Left hindlimb (tissue), 1 donor: ENCODE data around the gene MRNIP.

ENCODE experiments used
- DNase-seq: peaks from one replicate; pipeline ENCODE4 v3.0.0-alpha.2; 2018

The MRNIP gene

DNA sequence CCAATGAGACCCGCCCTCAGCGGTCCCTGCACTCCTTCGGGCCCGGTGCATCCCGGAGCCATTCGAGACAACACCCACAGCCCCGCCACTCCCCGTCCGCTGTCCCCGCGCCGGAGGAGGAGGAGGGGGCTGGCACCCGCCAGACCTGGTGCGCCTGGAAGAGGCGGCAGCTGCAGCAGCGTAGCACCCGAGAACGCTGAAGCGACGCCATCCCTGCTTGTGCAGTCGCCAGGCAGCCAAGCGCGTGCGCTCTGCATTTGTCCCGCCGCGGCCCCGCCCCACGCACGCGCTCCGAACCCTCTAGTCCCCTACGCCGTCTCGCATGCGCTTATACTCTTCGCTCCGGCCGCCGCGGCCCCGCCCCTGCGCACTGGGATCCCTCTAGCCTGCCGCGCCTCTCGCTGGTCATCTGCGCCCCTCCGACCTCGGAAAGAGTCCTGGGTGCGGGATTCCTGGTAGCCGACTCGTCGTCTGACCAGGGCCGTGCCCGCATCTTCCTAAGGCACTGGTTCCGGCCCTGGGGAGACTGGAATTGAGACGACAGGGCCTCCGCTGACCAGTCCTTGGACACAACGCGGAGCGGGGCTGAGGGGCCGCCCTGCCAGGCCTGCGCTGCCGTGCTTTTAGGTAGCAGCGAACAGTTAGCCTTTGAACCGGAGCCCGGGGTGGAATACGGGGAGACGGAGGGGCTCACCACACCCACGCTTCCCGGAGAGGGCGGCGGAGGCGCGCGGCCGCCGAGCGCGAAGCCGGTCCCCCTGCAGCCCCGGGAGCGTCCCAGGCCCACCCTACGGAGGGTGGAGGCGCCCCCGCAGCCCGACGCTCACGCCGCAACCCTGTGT is at the start of gene MRNIP:
MRNIP (minus strand) TSS at position 232 of the 842 bp plus-strand sequence; CDS start at position 211, 21 bp downstream.
- peak; percentile 97 for DNase-seq

DNA sequence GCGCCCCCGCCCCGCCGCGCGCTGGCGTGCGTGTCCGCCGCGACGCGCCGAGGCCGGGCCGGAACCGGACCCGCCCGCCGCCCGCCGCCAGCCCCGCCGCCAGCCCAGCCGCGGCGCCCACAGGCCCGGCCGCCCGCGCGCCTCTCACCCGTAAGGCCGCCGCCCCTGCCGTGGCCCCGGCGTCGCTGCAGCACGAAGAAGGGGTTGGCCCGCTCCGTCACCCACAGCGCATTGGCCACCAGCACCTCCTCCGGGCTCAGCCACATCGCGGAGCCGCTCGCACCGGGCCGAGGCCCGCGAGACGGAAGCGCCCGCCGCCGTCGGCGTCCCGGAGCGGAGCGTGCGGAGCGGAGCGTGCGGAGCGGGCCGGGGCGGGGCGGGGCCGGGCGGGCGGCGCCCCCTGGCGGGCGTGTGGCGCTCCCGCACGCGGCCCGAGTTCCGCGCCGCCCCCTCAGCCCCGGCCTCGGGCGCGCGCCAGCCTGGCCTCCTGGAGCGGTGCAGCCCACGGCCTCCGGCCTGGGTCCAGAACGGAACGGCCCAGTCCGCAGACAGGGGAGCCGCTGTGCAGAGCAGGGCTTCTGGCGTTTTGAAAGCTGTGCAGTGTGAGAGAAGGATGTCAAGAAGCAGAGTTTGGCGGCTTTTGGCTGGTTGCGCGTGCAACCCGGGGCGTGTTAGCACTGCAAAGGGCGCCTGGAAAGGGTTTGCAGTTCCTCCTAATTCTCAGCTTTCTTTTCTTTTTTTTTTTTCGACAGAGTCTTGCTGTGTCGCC is 49.1 kb upstream of the MRNIP start, which contains the start of gene TBC1D9B:
TBC1D9B (minus strand) TSS at position 342 of the 769 bp plus-strand sequence; CDS start at position 266, 76 bp downstream.
- peak; percentile 79 for DNase-seq

GRCh38 chr5:179906795-179907555 is 48.4 kb upstream of the MRNIP start:
- no peak for DNase-seq

DNA sequence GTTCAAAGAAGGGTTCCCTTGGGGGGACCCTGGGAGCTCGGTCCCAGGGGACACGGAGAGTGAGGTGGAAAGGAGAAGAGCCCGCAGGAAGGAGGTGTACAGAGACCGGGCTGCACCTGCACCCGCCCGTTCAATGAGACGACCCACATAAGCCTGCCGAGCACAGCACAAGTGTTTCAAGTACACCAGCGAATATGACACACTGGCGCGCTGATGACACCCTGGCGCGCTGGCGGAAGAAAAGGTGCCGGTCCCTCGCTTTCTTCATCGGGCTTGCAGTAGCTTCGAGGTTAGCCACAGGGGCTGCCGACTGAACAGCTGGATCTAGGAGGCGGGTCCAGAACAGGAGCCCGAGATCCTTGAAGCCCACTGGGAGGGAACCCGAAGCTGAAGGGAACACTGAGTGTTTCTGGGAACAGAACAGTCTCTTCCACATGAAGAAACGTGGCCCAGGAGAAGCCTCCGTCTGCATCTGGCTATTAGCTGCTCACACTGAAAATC is 47.7 kb upstream of the MRNIP start:
- DNase-seq, result no peak

DNA sequence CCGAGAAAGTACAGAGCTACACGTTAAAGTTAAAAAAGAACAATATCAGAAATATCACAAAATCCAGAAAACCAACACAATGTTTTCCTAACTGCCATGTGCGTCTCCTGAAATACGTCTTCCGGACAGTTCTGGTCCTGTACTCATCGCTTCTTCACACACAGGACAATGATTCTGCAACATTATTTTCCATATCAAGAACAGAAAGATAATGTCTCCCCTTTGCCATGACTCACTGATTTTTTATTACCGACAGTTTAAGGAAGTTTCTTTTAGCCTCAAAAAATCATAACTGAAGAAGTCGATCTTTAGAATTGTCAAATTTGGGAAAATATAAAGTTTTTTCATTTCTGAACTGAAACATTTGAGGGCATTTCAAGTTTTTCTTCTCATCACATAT is 46.5 kb upstream of the MRNIP start:
- DNase-seq, result no peak

DNA sequence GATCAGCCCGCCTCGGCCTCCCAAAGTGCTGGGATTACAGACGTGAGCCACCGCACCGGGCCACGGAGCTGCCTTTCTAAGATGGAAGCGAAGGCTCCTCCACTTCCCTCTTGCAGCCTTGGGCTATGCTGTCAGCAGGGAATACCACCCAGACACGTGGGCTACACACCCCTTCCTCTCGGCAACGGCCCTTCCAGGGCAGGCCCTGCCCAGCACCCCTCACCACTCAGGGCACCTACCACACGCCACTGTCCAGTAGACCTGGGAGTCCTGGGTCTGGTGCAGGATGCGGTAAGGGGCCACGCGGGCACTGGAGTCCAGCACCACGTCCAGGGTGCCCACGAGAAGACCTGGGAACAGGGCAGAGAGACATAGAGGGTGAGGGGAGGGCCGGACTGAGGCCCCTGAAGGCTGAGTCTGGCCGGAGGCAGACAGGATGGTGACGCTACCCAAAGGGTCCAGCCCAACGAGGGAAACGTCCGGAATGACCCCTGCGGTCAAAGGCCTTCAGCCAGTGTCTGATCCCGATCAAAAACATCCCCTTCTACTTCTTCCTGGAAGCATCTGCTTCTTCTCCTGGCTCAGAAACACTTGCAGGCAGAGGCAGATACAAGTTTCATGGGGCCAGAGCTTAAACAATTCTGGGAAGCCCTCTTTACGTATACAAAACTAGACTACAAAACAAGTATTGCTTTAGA is 46.0 kb upstream of the MRNIP start:
- DNase-seq, result no peak

DNA sequence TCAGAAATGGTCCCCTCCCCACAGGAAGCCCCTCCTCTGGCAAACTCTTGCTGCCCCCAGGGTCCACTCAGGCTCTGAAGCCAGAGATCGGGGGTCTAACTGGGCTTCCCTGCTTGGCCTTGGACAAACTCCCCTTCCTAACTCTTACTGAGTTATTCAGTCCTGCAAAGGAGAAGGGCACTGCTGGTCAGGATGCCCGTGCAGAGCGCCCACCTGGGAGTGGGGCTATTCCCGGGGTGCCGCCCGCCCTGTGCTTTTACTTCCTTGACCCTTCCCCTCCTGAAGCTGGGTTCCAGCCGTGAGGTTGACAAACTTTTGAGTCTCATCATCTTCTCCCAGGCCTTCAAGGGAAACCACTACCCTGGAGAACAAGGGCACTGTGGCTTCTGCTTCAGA is 44.1 kb upstream of the MRNIP start:
- DNase-seq, result no peak

DNA sequence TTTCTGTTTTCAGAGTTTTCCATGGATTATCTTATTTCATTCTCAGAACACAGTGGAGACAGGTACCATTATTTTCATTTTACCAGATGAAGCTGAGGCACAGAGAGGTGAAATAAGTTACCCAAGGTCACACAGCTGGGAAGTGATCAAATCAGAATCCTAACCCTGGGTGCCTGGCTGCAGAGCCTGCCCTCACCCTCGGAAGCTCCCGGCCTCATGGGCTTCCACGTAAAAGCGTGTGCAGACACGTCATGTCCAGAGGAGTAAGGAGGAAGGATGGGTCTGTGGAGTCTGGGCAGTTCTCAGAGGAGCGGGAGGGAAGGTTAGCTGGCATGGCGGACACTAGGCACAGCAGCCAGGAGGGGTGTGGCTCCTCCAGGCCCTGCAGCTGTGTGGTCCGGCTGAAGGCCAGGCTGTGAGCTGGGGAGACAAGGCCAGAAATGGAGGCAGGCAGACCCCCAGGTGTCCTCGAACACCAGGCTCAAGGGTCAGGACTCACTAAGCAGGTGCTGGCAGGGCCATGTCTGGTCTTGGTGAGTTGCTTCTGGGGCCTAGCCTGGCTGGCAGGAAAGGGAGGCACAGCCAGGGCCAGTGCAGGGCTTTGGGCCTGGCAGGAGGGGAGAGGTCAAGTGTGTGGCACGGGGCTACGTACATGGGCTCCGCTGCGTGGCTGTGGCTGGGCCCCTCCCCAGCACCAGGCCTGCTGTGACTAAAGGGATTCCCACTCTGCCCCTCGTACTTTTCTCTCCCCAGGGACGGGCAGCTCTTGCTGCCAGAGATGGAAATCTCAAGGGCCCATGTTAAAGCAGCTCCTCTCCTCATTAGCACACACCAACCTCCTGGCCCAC is 43.5 kb upstream of the MRNIP start:
- no peak for DNase-seq

GRCh38 chr5:179901462-179901861 is 42.8 kb upstream of the MRNIP start:
- DNase-seq, result no peak

- DNase-seq, result no peak
These were observed 42.1 kb upstream of the MRNIP start for GRCh38 chr5:179900711-179901110.

- DNase-seq, result no peak
These were observed 41.6 kb upstream of the MRNIP start for GRCh38 chr5:179900206-179900605.

DNA sequence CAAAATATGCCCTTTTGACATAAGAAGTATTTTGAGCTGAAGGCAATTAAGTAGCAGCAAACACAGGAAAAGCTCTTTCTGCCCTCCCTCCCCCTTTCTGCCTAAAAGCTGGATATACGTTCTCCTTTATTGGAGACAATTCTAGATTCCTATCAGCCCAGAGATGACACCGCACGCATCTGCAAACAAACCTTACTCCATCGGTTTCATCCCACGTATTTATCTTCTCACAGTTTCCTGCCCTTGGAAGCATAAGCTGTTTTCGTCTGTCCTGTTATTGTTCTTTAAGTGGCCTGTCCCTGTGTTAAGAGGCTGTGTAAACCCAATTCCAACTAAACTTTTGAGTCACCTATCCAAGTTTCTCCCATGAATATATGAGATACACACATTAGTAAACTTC is 37.2 kb upstream of the MRNIP start:
- no peak for DNase-seq

DNA sequence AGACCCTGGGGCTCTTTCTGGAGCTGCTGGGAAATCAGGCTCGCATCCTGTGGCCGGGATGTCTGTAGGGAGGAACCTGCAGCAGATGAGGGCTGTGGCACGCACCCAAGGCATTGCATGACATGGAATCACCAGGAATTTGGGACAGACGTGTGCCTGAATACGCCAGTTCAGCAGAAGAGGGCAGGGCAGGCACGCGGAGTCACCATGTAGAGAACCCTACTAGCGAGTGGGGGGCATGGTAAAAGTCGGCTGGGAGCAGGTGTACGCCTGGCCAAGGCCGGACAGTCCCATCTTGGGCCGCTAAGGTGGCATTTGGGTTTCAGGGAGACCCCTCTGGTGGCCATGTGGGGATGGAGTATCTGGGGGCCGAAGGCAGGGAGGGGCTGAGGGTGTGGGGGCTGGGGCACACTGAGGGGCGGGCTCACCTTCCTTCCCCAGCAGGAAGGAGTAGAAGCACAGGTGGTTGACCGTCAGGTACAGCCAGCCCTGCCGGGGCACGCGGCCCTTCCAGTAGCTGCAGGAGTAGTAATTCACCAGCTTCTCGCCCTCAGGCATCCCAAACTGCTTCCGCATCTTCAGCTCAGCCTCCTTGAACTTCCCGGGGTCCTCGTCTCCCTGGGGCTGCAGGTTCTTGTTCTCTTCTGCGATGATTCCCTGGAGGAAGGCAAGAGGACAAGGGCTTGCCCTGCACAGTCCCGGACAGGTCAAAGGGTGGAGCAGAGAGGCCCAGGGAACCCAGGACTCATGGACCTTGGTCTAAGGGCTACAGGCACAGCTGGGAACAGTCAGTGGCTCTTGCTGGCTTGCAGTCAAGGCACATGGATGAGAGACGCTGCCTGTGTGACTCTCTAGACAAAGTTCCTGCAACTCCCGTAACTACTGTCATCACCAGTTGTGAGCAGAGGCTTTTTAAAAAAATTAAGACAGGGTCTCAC is 35.6 kb upstream of the MRNIP start:
- no peak for DNase-seq

- DNase-seq, result no peak
These were observed 34.7 kb upstream of the MRNIP start for GRCh38 chr5:179893076-179893957.

DNA sequence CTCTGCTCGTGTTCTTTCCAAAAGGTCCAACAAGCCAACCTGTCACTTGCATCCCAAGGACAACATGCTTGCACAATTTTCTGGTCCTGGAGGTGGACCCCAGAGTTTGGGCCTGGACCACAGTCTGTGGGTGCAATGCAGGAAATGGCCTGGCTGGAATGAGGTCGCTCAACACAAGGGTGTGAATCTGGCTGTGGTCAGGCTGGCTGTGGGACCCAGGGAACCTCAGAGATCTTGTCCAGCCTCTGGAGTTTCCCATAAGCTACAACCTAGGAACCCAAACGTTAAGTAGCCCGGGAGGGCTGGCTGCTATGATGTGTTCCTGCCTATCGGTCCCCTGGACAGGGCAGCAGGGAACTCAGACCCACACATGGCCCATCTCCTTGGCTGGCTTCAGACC is 33.6 kb upstream of the MRNIP start:
- DNase-seq, result no peak

DNA sequence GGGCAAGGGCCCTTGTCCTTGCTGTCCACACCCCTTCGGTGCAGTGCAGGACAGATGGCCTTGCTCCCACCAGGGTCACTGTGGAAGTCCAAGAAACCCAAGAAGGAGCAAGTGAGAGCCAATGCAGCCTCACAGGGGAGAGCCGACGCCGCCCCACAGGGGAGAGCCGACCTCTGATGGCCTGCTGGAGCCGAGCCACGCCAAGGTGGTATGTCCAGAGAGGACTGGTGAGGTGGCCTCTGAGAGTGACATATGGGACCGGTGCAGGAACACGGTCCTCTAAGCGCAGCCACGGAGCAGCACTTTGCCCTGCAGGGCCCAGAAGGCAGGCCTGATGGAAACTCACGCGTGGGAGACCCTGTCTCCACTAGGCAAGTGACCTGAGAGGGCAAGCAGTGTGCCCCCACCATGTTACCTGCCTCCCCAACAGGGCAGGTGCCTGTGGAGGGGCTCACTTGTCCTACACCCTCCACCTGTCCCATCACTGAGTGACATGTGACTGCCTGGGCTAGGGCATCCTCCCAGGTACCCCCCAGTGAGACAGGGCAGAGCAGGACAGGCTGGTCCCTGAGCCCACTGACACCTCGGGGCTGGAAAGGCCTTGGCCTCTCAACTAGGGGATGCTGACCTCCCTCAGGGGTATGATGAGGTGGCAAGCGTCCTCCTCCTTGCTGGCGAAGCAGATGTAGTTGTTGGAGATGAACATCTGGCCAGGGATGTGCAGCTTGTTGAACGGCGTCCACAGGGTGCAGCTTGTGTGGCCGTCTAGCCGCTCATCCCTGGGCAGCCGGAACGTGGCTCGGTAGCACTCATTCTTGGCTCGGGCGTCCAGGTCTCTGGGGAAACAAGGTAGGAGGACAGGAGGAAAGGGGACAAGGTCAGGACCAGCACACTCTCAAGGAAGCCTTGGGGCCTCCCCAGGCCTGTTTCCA is 32.4 kb upstream of the MRNIP start:
- DNase-seq, result no peak

DNA sequence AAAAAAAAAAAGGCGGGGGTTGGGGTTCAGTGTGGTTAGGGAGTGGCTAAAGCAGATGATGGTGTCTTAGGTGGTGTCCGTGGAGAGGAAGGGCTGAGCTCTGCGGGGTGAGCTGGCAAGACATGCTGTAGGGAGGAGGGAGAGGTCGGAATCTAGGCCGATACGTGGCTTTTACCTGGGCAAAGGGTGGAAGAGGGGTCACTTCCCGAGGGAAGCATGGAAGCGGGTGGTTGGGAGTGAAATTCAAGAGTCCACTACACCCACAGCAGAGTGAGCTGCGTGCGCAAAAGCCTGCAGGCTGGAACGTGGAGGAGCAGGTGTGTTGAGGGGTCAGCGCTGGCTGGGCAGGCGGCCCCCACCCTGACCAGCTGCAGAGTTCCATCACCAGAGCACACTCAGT is 31.3 kb upstream of the MRNIP start:
- no peak for DNase-seq

DNA sequence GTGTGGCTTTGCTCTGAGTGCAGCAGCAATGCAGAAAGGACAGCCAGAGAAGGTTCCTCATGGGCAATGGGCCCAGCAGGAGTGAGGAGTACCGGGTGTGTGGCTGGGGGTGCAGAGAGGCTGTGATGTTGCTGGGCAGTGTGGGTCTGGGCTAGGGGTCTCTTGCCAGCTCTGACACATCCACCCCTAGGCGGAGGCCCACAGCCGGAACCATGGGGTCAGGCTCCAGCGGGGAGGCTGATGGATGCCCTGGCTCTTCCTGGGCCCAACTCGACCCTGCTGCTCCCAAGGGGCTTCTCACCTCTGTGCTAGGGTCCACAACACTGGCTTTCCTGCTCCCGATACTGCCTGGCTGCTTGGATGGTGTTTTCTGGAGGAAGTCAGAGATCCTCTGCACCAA is 29.2 kb upstream of the MRNIP start:
- peak; percentile 5 for DNase-seq
